GM21390 (cell line): ENCODE data around the gene NLGN4X.

Experiments
- ATAC-seq: cut with Tn5 transposase; IDR thresholded peaks from one replicate; pipeline ENCODE4 v1.9.1; 2021; ENCODE audit not compliant: unreplicated experiment

Gene NLGN4X

DNA sequence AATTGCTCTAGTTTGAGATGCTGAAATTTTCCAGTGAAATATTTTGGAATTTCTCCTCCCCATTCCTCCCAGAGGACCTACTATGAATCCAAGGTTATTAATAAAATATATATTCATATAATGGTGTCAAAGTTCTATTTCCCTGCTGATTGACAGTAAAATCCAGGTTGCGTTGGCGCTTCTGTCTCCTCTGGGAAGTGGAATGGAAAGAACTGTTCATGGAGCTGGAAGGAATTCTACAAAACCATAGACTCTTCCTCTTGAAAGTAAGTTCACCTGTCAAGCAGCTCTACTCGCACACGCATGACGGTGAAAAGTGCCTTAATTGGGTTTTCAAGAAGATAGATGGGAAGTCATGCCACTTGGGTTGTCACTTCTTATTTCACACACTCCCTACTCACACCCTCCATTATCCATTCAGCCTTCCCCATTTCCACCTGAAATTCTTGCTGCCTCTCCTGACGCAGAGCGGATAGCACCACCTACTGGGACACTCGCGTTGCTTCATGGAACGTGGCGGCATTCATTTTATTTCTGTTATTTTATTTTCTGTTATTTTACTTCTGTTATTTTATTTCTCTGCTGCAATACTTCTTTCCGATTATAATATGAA is 351.6 kb downstream of the NLGN4X start:
- ATAC-seq, result no peak

- ATAC-seq, result no peak
These were observed 358.4 kb downstream of the NLGN4X start for GRCh38 chrX:5870238-5870637.

DNA sequence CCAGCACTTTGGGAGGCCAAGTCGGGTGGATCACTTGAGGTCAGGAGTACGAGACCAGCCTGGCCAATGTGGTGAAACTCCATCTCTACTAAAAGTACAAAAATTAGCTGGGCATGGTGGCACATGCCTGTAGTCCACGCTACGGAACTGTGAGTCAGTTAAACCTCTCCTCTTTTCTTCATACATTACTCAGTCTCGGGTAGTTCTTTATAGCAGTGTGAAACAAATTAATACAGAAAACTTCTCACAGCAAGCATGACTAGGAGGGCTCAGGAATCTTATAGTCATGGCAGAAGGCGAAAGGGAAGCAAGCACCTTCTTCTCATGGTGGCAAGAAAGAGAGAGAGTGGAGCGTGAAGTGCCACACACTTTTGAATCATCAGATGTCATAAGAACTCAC is 358.9 kb downstream of the NLGN4X start:
- no peak for ATAC-seq

DNA sequence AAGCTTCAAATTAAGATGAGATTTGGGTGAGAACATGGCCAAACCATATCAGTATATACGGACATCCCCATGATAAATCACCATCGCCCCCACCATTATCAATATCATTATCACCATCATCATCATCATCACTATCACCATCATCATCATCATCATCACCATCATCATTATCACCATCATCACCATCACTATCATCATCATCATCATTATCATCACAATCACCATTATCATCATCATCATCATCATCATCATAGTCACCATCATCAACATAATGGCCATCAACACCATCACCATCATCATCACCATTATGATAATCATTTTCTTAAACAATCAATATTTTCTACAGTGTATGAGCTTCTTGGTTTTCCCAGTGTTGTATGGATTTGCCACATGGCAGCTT is 360.9 kb downstream of the NLGN4X start:
- no peak for ATAC-seq

DNA sequence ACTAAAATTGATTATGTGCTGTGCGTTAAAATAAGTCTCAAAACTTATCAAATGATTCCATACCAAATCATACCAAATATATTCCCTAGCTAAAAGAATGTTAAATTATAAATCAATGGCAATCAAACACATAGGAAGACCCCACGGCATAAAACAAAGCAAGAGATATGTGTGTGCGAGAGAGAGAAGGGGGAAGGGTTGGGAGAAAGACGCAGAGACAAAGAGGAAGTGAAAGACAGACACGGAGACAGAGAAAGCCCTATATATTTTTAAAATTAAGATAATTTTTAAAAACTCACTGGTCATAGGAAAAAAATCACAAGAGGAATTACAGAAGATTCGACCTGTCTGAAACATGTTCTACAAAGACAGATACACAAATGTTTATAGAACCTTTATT is 371.4 kb downstream of the NLGN4X start:
- no peak for ATAC-seq

DNA sequence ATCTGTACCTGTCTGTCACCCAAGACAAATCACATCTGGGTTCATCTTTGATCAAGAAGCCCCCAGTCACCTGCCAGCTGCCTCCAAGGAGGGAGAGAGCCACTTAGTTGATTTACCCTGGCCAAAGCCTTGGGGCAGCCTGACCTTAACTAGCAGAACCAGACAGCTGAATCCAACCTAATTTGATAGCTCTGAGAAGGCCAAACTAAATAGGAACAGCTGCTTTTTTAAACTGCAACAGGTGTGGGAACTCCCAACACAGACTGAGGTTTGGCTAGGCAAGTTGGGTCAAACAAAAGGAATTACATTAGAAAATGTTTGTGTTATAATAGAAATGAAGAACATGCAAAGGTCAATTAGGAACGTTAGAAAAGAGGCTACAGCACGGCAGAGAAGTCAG is 375.7 kb downstream of the NLGN4X start:
- ATAC-seq, result no peak

GRCh38 chrX:5842601-5843000 is 386.1 kb downstream of the NLGN4X start:
- no peak for ATAC-seq
